GM18951 (cell line): ENCODE data around the gene PDCD1.
"Not testable (repeated sequence)": the region's sequence is repeated elsewhere in the genome, so short reads cannot be mapped to it uniquely, and the experiment has no call there.

Experiments
- POLR2A ChIP-seq: IDR thresholded peaks from 4 replicates; pipeline ENCODE4 v1.6.1; 2011; ENCODE audit warnings: mild to moderate bottlenecking; ENCODE audit not compliant: insufficient read length, insufficient read depth; ENCODE audit errors: extremely low read depth
- in situ Hi-C: fragments of 300-500 bp; cut with MboI; formaldehyde crosslinking; loops from one replicate; pipeline ENCODE4 v1.12.0; 2022; ENCODE audit warnings: low sequenced_read_pairs, mixed read lengths, inconsistent platforms; ENCODE audit not compliant: unreplicated experiment

Gene PDCD1

DNA sequence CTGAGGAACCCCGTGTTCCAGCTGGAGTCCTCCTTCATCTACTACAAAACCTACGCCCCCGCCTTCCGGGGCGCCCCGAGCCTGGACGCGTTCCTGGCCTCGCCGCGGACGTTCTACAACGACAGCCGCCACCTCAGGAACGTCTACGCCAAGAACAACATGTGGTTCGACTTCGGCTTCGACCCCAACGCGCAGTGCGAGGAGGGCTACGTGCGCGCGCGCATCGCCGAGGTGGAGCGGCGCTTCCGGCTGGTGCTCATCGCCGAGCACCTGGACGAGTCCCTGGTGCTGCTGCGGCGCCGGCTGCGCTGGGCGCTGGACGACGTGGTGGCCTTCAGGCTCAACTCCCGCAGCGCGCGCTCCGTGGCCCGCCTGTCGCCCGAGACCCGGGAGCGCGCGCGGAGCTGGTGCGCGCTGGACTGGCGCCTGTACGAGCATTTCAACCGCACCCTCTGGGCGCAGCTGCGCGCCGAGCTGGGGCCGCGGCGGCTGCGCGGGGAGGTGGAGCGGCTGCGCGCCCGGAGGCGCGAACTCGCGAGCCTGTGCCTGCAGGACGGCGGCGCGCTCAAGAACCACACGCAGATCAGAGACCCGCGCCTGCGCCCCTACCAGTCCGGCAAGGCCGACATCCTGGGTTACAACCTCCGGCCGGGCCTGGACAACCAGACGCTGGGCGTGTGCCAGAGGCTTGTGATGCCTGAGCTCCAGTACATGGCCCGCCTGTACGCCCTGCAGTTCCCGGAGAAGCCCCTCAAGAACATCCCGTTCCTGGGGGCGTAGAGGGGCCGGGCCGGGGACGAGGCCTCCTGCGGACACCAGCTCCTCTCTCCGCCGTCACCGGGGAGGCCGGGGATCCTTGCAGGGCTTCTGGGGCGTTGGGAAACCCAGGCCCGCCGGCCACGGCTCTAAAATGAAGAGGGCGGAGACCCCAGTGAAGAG is 55.0 kb downstream of the PDCD1 start:
- TF ChIP-seq POLR2A = peak; percentile 52
- in situ Hi-C loops = no loop called here

DNA sequence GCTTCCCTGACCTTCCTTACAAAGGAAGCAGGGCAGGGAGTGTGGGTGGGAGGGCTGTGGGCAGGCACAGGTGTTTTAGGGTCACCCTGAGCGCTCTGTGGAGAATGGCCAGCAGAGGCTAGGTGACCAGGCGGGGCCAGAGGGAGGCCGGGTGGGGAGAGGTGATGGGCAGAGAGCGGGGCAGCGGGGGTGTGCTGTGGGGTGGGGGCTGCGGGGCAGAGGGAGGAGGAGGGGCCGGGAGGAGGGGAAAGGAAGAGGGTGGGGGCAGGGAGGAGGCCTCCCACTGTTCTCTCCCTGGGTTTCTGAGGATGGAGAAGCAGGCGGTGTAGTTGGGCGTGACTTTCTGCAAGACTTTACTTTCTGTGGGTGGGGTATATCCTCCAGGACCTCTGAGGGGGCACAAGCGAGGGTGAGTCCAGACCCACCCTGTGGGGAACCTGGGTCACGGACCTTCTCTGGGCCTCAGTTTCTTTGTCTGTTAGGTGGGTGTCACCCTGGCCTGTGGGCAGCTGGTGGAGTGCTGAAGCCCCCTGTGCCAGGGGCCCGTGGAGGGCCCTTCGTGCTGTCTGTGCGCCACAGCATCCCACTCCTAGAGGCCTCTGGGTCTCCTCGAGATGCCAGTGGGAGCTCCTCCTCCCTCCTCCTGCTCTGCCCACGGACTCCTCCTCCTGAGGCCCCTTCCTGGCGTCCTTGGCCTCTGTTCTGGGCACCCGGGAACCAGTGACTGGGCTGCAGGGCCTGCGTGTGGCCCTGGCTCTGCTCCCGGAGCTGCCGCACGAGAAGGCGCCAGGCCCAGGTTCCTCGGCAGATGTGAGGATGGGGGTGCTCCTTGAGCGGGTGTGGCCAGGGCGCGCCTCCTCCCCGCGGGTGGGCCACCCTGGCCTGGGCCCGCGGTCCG is 56.0 kb downstream of the PDCD1 start:
- TF ChIP-seq POLR2A = no peak
- in situ Hi-C loops = no loop called here

DNA sequence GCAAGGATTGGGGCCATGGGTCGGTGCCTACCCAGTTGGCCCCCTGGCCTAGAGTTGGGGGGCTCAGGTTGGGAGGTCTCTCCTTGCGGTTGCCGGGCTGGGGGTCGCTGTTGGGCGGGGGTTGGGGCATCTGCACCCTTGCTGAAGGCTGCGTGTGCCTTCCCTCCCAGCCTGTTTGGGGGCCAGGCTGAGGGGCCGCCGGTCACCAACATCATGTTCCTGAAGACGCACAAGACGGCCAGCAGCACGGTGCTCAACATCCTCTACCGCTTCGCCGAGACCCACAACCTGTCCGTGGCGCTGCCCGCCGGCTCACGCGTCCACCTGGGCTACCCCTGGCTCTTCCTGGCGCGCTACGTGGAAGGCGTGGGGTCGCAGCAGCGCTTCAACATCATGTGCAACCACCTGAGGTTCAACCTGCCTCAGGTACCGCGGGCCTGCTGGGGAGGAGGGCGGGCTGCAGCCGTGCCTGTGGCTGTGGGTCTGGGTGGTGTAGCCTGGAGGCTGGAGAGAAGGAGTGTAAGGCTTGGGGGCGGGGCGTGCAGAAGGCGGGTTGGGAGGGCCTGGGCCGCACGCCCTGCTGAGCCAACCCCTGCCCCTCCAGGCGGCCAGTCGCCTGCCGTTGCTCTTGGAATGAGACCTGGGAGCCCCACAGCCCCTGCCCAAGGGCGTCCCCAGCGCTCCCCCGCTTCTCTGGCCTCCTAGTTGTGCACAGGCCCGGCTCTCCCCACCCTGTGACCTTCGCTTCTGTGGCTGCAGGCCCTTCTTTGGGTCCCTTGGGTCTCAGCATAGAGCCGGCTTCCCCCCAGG is 56.9 kb downstream of the PDCD1 start:
- no peak for TF ChIP-seq POLR2A
- in situ Hi-C loops = no loop called here

DNA sequence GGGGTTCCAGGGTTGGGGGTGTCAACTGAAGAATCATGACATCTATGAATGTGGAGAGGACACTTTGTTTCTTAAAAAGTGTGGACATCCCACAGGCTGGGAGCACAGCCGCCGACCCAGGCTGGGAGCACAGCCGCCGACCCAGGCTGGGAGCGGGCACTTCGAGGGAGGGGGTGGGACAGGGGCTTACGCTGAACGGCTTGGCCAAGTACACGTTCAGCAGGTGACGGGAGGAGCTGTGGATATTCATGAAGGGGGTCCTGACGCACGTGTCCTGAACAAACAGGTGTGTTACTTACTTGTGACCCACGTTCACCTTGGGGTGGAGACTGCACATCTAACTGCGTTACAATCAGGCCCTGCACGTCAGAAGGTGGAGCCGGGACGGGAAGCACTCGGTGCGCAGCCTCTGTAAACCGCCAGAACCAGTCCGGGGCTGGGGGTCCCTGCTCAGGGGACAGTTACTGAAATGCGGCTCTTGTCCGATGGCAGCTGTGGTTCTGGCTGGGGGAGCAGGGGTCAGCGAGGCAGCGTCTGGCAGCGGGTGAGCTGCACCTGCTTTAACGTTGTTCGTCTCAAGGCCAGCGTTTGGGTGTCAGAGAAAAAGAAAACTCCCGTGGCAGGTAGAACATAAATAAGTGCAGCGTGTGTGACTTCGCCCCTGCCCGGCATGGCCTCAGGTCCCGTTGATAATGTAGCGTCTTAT is 58.3 kb downstream of the PDCD1 start:
- in situ Hi-C loops = not testable (repeated sequence)
